Thymus (tissue), 11 donors: Measurements from ENCODE around the gene TNNC1. TPM values are rescaled to one million over a fixed set of nuclear protein-coding genes. Genes with fewer than 3 reads are reported as not detected.

Experiments used
- DNase-seq, 9 donors: peaks; one replicate each; pipeline ENCODE4 v3.0.0-alpha.2; 2013; ENCODE audit warnings: low spot score in 9 of 9, low read depth in 6 of 9, missing footprints in 1 of 9
- H3K27ac ChIP-seq, 2 donors: one replicate each; pipeline ENCODE4 v1.5.1; 2013; ENCODE audit warnings: control low read depth in 1 of 2, low read depth in 1 of 2, low read length in 1 of 2, mild to moderate bottlenecking in 1 of 2, moderate library complexity in 1 of 2
- H3K27me3 ChIP-seq, 2 donors: one replicate each; pipeline ENCODE4 v1.5.1; 2013; ENCODE audit warnings: low read length in 1 of 2; ENCODE audit not compliant: control insufficient read depth in 2 of 2, insufficient read depth in 1 of 2
- H3K36me3 ChIP-seq, 2 donors: one replicate each; pipeline ENCODE4 v1.5.1; 2013; ENCODE audit warnings: low read length in 1 of 2, mild to moderate bottlenecking in 1 of 2, moderate library complexity in 1 of 2; ENCODE audit not compliant: control insufficient read depth in 2 of 2, insufficient read depth in 2 of 2
- H3K4me1 ChIP-seq, 2 donors: one replicate each; pipeline ENCODE4 v1.5.1; 2013; ENCODE audit warnings: low read length in 2 of 2; ENCODE audit not compliant: control insufficient read depth in 2 of 2, insufficient read depth in 2 of 2
- H3K4me3 ChIP-seq, 2 donors: one replicate each; pipeline ENCODE4 v1.5.1; 2013; ENCODE audit warnings: low read length in 2 of 2, control low read depth in 1 of 2, mild to moderate bottlenecking in 1 of 2
- H3K9me3 ChIP-seq, 2 donors: one replicate each; pipeline ENCODE4 v1.5.1; 2013; ENCODE audit warnings: low read length in 1 of 2, mild to moderate bottlenecking in 1 of 2; ENCODE audit not compliant: control insufficient read depth in 2 of 2, insufficient read depth in 1 of 2
- WGBS: extraction: QIAGEN DNeasy Blood & Tissue Kit; methylation state at CpG from one replicate; pipeline ENCODE4 v1.1.7; 2013; 5-methylcytosine and 5-hydroxymethylcytosine counted together
- polyA plus RNA-seq: library from polyadenylated mRNA; stranded (reverse); fragments of 200-250 nt; gene quantifications from one replicate; pipeline ENCODE4 v1.2.3, GENCODE V29; 2013
- total RNA-seq: library from RNA; stranded (reverse); fragments of 120-200 nt; gene quantifications from one replicate; pipeline ENCODE4 v1.2.4, GENCODE V29; 2013
- donor health status: healthy.

Gene TNNC1
- total and polyA plus RNA-seq, 2 donors: 5.5 to 10.2 TPM

GRCh38 chr3:52401551-52401950 lies 52.3 kb downstream of the TNNC1 start:
- Histone ChIP-seq H3K36me3 (peaks cover 73 to 75% of the 10 kb centered on the region in 2 donors), H3K9me3 (no peaks in the 10 kb centered on the region), H3K4me1 (no peaks in the 10 kb centered on the region), H3K27ac (no peak overlapping the region), H3K27me3 (no peaks in the 10 kb centered on the region), H3K4me3 (no peak overlapping the region)
- 93% methylated on average over 1 of the region's 1 CpG for WGBS
- no peak for DNase-seq

Other genes starting within 250 kb of the TNNC1 start
- gene TLR9, start 228.4 kb downstream of the TNNC1 start, total RNA-seq: 0.66 TPM
- 0.59 TPM for gene TLR9, start 228.4 kb downstream of the TNNC1 start, polyA plus RNA-seq
- gene TWF2, start 214.9 kb downstream of the TNNC1 start, total RNA-seq: 60.5 TPM
- 62.6 TPM for gene TWF2, start 214.9 kb downstream of the TNNC1 start, polyA plus RNA-seq
- 32.1 TPM for gene PPM1M, start 208.3 kb downstream of the TNNC1 start, total RNA-seq
- gene PPM1M, start 208.3 kb downstream of the TNNC1 start, polyA plus RNA-seq: 65.0 TPM
- gene WDR82, start 175.4 kb downstream of the TNNC1 start, total RNA-seq: 60.5 TPM
- gene WDR82, start 175.4 kb downstream of the TNNC1 start, polyA plus RNA-seq: 47.4 TPM
- 7.6 TPM for gene GLYCTK, start 166.2 kb downstream of the TNNC1 start, total RNA-seq
- 18.9 TPM for gene GLYCTK, start 166.2 kb downstream of the TNNC1 start, polyA plus RNA-seq
- gene DNAH1, start 137.7 kb downstream of the TNNC1 start, total RNA-seq: 3.3 TPM
- 9.0 TPM for gene DNAH1, start 137.7 kb downstream of the TNNC1 start, polyA plus RNA-seq
- gene BAP1, start 44.0 kb downstream of the TNNC1 start, total RNA-seq: 48.2 TPM
- gene BAP1, start 44.0 kb downstream of the TNNC1 start, polyA plus RNA-seq: 86.0 TPM
- 10.6 TPM for gene PHF7, start 43.4 kb downstream of the TNNC1 start, total RNA-seq
- gene PHF7, start 43.4 kb downstream of the TNNC1 start, polyA plus RNA-seq: 9.1 TPM
- gene SEMA3G, start 8.9 kb downstream of the TNNC1 start, total RNA-seq: 0.80 TPM
- gene SEMA3G, start 8.9 kb downstream of the TNNC1 start, polyA plus RNA-seq: 6.4 TPM
- 27.6 TPM for gene NISCH, start 1.6 kb upstream of the TNNC1 start, total RNA-seq
- gene NISCH, start 1.6 kb upstream of the TNNC1 start, polyA plus RNA-seq: 62.3 TPM
- 19.5 TPM for gene STAB1, start 41.3 kb upstream of the TNNC1 start, total RNA-seq
- 315 TPM for gene STAB1, start 41.3 kb upstream of the TNNC1 start, polyA plus RNA-seq
- gene NT5DC2, start 79.8 kb upstream of the TNNC1 start, total RNA-seq: 18.1 TPM
- 11.2 TPM for gene NT5DC2, start 79.8 kb upstream of the TNNC1 start, polyA plus RNA-seq
- 15.5 TPM for gene UQCC5, start 82.6 kb upstream of the TNNC1 start, total RNA-seq
- 30.3 TPM for gene UQCC5, start 82.6 kb upstream of the TNNC1 start, polyA plus RNA-seq
- 48.1 TPM for gene PBRM1, start 231.9 kb upstream of the TNNC1 start, total RNA-seq
- gene PBRM1, start 231.9 kb upstream of the TNNC1 start, polyA plus RNA-seq: 15.7 TPM
- gene GNL3, start 232.0 kb upstream of the TNNC1 start, total RNA-seq: 84.2 TPM
- 67.4 TPM for gene GNL3, start 232.0 kb upstream of the TNNC1 start, polyA plus RNA-seq